Measurements from ENCODE around the gene DNAH10.
A peak's percentile ranks its signal among the peaks of the same experiment; 100 is the strongest.

Gene DNAH10

DNA sequence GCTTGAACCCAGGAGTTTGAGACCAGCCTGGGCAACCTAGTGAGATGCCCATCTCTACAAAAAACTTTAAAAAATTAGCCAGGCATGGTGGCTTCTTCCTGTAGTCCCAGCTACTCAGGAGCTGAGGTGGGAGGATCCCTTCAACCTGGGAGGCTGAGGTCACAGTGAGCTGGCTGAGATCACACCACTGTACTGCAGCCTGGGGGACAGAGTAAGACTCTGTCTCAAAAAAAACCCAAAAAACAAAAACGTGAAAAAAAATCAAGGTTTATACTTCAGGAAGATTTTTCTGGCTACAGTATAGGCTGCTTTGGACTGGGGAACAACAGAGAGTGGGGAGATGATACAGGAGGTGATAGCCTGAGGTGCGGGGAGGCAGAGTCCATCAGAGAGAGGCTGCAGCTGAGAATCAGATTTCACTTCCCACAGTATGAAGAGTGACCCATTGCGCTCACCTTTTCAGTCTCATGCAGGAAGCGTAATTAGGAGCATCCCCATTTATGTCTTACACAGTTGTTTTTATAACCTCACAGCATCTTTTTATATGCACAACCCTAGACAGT, 28.9 kb downstream of the DNAH10 start:
- no peak for DNase-seq (ENCODE audit: low read depth)
- H3K4me3 ChIP-seq (ENCODE audit: low read depth, low read length) = no peak overlapping the region
- TF ChIP-seq, protein P1, sequence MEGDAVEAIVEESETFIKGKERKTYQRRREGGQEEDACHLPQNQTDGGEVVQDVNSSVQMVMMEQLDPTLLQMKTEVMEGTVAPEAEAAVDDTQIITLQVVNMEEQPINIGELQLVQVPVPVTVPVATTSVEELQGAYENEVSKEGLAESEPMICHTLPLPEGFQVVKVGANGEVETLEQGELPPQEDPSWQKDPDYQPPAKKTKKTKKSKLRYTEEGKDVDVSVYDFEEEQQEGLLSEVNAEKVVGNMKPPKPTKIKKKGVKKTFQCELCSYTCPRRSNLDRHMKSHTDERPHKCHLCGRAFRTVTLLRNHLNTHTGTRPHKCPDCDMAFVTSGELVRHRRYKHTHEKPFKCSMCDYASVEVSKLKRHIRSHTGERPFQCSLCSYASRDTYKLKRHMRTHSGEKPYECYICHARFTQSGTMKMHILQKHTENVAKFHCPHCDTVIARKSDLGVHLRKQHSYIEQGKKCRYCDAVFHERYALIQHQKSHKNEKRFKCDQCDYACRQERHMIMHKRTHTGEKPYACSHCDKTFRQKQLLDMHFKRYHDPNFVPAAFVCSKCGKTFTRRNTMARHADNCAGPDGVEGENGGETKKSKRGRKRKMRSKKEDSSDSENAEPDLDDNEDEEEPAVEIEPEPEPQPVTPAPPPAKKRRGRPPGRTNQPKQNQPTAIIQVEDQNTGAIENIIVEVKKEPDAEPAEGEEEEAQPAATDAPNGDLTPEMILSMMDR (IDR thresholded peaks at IDR 0.05; ENCODE audit: low read depth, low read length, missing control alignments) = no peak

DNA sequence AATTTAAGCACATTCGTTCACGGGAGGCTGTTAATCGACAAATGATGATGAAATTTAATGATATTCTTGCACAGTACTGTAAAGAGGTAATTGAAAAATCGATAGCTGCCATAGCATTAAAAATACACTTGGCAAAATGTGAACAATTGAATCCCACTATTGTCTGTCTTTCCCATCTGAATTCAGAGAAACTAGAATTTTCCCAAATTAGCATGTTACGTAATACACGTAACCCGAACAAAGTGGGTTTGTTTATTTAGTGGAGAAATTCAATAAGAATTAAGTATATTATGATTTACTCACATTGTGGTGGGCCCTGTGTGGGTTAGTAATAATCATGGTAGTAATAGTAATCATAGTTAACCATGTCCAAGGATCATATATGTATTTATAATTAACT, 31.9 kb downstream of the DNAH10 start:
- no peak overlapping the region for H3K4me3 ChIP-seq (ENCODE audit: low read depth, low read length)
- TF ChIP-seq, protein P1 (IDR thresholded peaks at IDR 0.05; ENCODE audit: low read depth, low read length, missing control alignments) = no peak
- no peak for DNase-seq (ENCODE audit: low read depth)

DNA sequence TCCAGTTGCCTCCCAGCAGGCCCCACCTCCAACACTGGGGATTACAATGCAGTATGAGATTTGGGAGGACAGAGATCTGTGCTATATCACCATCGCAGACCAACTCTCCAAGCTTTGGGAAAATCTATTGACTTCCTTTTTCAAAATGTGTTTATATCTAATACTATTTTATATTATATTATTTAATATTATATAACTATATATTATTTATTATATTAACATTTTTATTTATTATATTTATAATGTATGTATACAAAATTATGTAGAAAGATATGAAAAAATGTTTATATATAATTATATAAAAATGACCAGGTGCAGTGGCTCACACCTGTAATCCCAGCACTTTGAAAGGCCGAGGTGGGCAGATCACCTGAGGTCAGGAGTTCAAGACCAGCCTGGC, 36.4 kb downstream of the DNAH10 start:
- DNase-seq (ENCODE audit: low read depth) = no peak

DNA sequence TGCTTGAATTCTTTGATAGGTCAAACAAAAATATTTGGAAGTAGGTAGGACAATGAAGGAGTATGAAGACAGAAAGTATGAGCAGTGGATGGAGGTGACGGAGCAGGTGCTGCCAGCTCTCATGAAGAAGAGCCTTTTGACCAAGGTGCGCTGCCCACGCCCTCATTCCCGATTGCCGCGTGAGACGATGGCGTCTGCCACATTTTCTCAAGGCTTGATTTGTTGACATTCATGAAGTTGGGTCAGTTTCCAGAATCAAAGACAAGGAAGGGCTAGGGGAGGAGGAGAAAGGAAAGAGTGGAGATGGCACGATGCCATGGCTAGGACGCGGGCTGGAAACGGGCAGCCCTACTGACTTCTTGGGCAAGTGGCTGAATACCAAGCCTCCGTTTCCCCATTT, 37.1 kb downstream of the DNAH10 start:
- TF ChIP-seq, protein P1 (IDR thresholded peaks at IDR 0.05; ENCODE audit: low read depth, low read length, missing control alignments) = no peak
- DNase-seq (ENCODE audit: low read depth) = no peak
- no peak overlapping the region for H3K4me3 ChIP-seq (ENCODE audit: low read depth, low read length)

More for the DNA sequence above, 36.4 kb downstream of the DNAH10 start:
- TF ChIP-seq, protein P1 (IDR thresholded peaks at IDR 0.05; ENCODE audit: low read depth, low read length, missing control alignments) = no peak
- H3K4me3 ChIP-seq (ENCODE audit: low read depth, low read length) = no peak overlapping the region

DNA sequence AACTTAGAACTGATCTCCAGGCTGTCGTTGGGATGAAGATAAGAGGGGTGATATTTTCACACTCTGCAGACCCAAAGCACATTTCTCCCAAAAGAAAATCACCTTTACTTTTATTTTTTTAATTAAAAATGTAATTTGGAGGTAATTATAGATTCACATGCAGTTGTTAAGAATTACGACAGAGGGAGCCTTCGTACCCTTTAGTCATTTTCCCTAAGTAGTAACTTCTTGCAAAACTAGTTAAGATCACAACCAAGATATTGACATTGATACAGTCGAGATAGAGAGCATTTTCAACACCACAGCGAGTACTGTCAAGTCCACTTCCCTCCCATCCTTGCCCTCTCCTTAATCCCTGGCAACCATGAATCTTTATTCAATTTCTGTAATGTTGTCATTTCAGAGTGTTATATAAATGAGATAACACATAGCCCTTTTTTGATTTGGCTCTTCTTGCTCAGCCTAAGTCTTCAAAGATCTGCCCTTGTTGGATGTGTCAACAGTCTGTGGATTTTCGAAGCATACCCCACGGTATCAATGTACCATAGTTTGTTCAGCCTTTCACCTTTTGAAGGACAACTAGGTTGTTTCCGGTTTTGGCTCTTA, 39.6 kb downstream of the DNAH10 start:
- H3K4me3 ChIP-seq (ENCODE audit: low read depth, low read length) = no peak overlapping the region
- DNase-seq (ENCODE audit: low read depth) = no peak
- TF ChIP-seq, protein P1 (IDR thresholded peaks at IDR 0.05; ENCODE audit: low read depth, low read length, missing control alignments) = peak; percentile 50

DNA sequence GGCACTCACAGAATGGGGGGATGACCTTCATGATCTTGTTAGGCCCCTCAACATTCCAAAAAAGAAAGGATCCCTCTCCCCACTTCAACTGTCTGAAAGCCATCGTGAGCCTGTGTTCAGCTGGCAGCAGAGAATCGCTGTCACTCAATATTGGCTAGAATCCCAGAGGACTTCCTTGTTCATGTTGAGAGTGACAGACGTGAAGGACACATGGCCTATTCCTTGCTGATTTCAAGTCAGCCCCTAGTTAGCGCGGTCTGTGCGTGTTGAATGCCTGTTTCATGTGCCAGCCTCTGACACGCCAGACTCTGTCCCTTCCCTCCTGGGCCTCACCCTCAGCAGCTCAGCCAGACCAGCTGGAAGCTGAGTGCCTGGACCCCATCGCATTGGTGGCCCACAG, 43.1 kb downstream of the DNAH10 start:
- no peak overlapping the region for H3K4me3 ChIP-seq (ENCODE audit: low read depth, low read length)
- TF ChIP-seq, protein P1 (IDR thresholded peaks at IDR 0.05; ENCODE audit: low read depth, low read length, missing control alignments) = no peak
- DNase-seq (ENCODE audit: low read depth) = no peak

DNA sequence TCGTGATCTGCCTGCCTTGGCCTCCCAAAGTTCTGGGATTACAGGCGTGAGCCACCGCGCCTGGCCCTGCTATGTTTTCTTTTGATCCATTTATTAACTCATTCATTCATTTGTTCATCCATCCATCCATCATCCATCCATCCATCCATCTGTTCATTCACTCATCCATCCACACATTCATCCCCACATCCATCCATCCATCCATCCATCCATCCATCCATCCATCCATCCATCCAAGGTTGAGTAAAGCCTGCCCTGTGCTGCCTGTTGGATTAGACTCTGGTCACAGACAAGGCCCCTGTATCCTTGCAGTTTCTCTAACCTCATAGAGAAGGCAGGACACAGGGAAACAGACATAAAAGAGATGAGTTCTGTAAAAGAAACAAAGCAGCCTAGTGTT, 44.9 kb downstream of the DNAH10 start:
- H3K4me3 ChIP-seq (ENCODE audit: low read depth, low read length) = no peak overlapping the region
- TF ChIP-seq, protein P1 (IDR thresholded peaks at IDR 0.05; ENCODE audit: low read depth, low read length, missing control alignments) = no peak
- no peak for DNase-seq (ENCODE audit: low read depth)

Measured in GM12864 (cell line).